Osteocyte (in vitro differentiated cells): Measurements from ENCODE around the gene LSM12. TPM values are rescaled to one million over a fixed set of nuclear protein-coding genes. Genes with fewer than 3 reads are reported as not detected.
A peak's percentile ranks its signal among the peaks of the same experiment; 100 is the strongest.
"Not testable (repeated sequence)": the region's sequence is repeated elsewhere in the genome, so short reads cannot be mapped to it uniquely, and the experiment has no call there.

Source experiments
- DNase-seq: peaks from one replicate; pipeline ENCODE4 v3.0.0; 2021; ENCODE audit warnings: mixed read lengths; ENCODE audit not compliant: unreplicated experiment; ENCODE audit errors: extremely low spot score
- H3K27ac Mint-ChIP-seq: one replicate; pipeline ENCODE4 v1.8.0; 2021; ENCODE audit warnings: mild to moderate bottlenecking, mixed read lengths; ENCODE audit not compliant: unreplicated experiment
- H3K27me3 Mint-ChIP-seq: one replicate; pipeline ENCODE4 v1.8.0; 2021; ENCODE audit warnings: mixed read lengths; ENCODE audit not compliant: unreplicated experiment
- H3K36me3 Mint-ChIP-seq: one replicate; pipeline ENCODE4 v1.8.0; 2021; ENCODE audit warnings: mixed read lengths; ENCODE audit not compliant: unreplicated experiment
- H3K4me1 Mint-ChIP-seq: one replicate; pipeline ENCODE4 v1.8.0; 2021; ENCODE audit warnings: mixed read lengths; ENCODE audit not compliant: unreplicated experiment
- H3K4me3 Mint-ChIP-seq: one replicate; pipeline ENCODE4 v1.8.0; 2021; ENCODE audit warnings: mild to moderate bottlenecking, moderate library complexity, mixed read lengths; ENCODE audit not compliant: unreplicated experiment
- H3K9me3 Mint-ChIP-seq: one replicate; pipeline ENCODE4 v1.8.0; 2021; ENCODE audit warnings: mixed read lengths; ENCODE audit not compliant: unreplicated experiment
- CTCF ChIP-seq: fragments of 200-600 bp; sonication (generic); IDR thresholded peaks from 2 replicates; pipeline ENCODE4 v1.5.0; 2021; ENCODE audit warnings: antibody characterized with exemption, mild to moderate bottlenecking, moderate library complexity
- total RNA-seq: library from RNA; stranded (reverse); gene quantifications from 2 replicates; pipeline ENCODE4 v1.2.1, GENCODE V29; 2021

LSM12 gene
- total RNA-seq, 1 donor from 2014 or later, result 49.5 TPM

DNA sequence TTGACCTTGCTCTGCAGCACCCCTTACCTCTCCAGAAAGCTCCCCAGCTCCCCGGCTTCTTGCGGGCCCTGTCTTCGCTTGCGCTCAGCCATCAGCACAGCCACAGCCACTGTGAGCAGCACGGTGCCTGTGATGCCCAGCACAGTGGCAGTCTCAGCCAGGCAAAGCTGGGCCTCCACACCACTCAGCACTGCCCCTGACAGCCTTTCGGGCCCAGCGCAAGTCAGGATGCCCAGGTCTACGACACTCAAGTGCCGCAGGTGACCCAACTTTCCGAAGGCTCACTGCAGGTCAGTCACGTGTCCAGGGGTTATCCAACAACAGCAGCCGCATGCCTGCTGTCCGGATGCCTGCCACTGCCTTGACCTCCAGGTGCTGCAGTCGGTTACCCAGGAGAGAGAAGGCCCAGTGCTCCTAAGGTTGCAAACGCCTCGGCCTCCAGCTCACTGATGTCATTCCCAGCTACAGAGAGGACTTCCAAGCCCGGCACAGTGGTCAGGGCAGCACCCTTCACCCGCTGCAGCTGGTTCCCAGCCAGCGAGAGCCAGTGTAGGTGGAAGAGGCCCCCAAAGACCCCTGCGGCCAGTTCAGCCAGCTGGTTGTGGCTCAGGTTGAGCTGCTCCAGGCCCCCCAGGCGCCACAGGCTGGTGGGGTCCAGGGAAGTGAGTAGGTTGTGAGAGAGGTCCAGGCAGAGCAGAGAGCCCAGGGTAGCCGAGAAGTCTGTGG, 42.8 kb downstream of the LSM12 start:
- H3K27me3 Mint-ChIP-seq, result no peaks in the 10 kb centered on the region
- no peaks in the 10 kb centered on the region for H3K4me1 Mint-ChIP-seq
- H3K4me3 Mint-ChIP-seq, result no peak overlapping the region
- H3K36me3 Mint-ChIP-seq, result peaks cover 6% of the 10 kb centered on the region
- no peak for DNase-seq
- no peak for TF ChIP-seq CTCF
- peak overlapping the region; percentile 10 for H3K27ac Mint-ChIP-seq
- no peaks in the 10 kb centered on the region for H3K9me3 Mint-ChIP-seq

DNA sequence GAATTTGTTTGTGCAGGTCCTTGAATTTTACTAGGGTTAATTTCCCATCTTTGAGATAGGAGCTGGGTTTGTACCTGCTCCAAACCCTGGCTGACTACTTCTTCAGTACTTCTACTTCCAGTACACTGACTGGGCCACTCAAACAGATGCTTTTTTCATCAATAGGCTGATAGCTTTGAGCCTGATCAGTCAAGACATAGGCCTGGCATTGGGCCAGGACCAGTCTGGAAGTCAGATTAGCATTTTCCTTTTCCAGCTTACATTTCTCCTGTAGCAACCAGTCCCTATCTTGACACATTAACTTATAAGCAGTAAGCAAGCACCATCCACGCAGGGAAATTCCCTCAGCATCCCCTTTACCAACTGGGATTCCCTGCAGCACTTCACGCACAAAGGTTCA, 44.2 kb downstream of the LSM12 start:
- H3K9me3 Mint-ChIP-seq, result no peaks in the 10 kb centered on the region
- no peaks in the 10 kb centered on the region for H3K4me1 Mint-ChIP-seq
- TF ChIP-seq CTCF, result no peak
- DNase-seq, result no peak
- no peak overlapping the region for H3K4me3 Mint-ChIP-seq
- H3K36me3 Mint-ChIP-seq, result peaks cover 6% of the 10 kb centered on the region
- no peaks in the 10 kb centered on the region for H3K27me3 Mint-ChIP-seq
- H3K27ac Mint-ChIP-seq, result no peak overlapping the region

GRCh38 chr17:44021227-44021626, 45.2 kb downstream of the LSM12 start:
- H3K4me3 Mint-ChIP-seq, H3K4me1 Mint-ChIP-seq, H3K27ac Mint-ChIP-seq, H3K9me3 Mint-ChIP-seq, H3K36me3 Mint-ChIP-seq, H3K27me3 Mint-ChIP-seq, DNase-seq: not testable (repeated sequence)

- peaks cover 23% of the 10 kb centered on the region for H3K4me1 Mint-ChIP-seq
- H3K36me3 Mint-ChIP-seq, result peaks cover 6% of the 10 kb centered on the region
- H3K27ac Mint-ChIP-seq, result peak within 1 kb of the TSS; percentile 95
- peak within 1 kb of the TSS; percentile 99 for H3K4me3 Mint-ChIP-seq
- no peaks in the 10 kb centered on the region for H3K9me3 Mint-ChIP-seq
- peak; percentile 94 for DNase-seq
- no peaks in the 10 kb centered on the region for H3K27me3 Mint-ChIP-seq
- no peak for TF ChIP-seq CTCF
Observed at GRCh38 chr17:44014437-44015172, 51.9 kb downstream of the LSM12 start, which contains the start of gene TMEM101. TMEM101 (minus strand) TSS chr17:44014963; CDS start chr17:44014952, 11 bp downstream.

GRCh38 chr17:44014133-44014436, 52.4 kb downstream of the LSM12 start:
- no peaks in the 10 kb centered on the region for H3K9me3 Mint-ChIP-seq
- DNase-seq, result no peak
- TF ChIP-seq CTCF, result no peak
- peak overlapping the region; percentile 95 for H3K27ac Mint-ChIP-seq
- H3K4me3 Mint-ChIP-seq, result peak overlapping the region; percentile 99
- H3K4me1 Mint-ChIP-seq, result peaks cover 23% of the 10 kb centered on the region
- H3K27me3 Mint-ChIP-seq, result no peaks in the 10 kb centered on the region
- H3K36me3 Mint-ChIP-seq, result peaks cover 7% of the 10 kb centered on the region
